ENCODE data around the gene CCNG2. TPM values are rescaled to one million over a fixed set of nuclear protein-coding genes. Genes with fewer than 3 reads are reported as not detected.
A peak's percentile ranks its signal among the peaks of the same experiment; 100 is the strongest.

Gene CCNG2
- total RNA-seq, 1 experiment from 2014 or later = 10.6 TPM

DNA sequence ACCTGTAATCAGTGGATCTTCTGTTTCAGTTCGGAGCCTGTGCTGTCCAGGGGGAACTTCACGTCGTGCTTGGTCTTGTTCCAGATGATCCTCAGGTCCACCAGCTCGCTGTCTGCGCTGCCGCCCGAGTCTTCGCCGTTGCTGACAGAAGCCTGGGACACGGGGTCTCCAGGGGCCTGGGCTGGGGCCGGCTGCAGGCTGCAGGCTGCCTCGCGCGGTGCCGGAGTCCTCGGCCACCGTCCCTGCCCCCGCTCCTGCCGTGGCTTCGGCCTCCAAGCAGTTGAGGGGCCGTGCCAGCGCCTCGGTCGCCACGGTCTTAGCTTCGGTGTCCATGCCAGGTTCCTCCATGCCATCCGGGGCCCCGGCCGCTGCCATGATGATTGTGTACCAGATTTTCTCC lies 43.9 kb upstream of the CCNG2 start:
- no peak overlapping the region for H3T11ph ChIP-seq (ENCODE audit: low read length)
- no CpG with 5 or more reads among the region's 29 CpGs for WGBS (ENCODE audit: extremely low coverage, insufficient read length, low lambda C conversion rate)
- no peaks in the 10 kb centered on the region for H3K27me3 Mint-ChIP-seq (ENCODE audit: low read depth)
- no peak overlapping the region for H3K4me2 ChIP-seq (ENCODE audit: insufficient read depth, insufficient read length, low read length)
- H2BK120ac ChIP-seq (ENCODE audit: low read depth, low read length, poor library complexity, severe bottlenecking) = no peak overlapping the region
- no peak overlapping the region for H3K9ac ChIP-seq (ENCODE audit: extremely low read depth, insufficient read length, low read length)
- H2BK15ac ChIP-seq (ENCODE audit: low read depth, low read length) = no peak overlapping the region
- no peak overlapping the region for H3K27ac ChIP-seq (ENCODE audit: insufficient read length, low read depth, low read length)
- no peaks in the 10 kb centered on the region for H3K27me3 ChIP-seq (ENCODE audit: insufficient read depth, low read length)
- H4K8ac ChIP-seq (replicated peaks; ENCODE audit: insufficient read length, low read depth, low read length) = no peak overlapping the region
- no peak overlapping the region for H3K27ac Mint-ChIP-seq
- no peaks in the 10 kb centered on the region for H3K23me2 ChIP-seq (ENCODE audit: insufficient read length, low read depth, low read length, poor library complexity, severe bottlenecking)
- H3K4me1 Mint-ChIP-seq = no peaks in the 10 kb centered on the region
- H2AFZ ChIP-seq (ENCODE audit: low read length) = no peak overlapping the region
- H3K79me2 ChIP-seq (ENCODE audit: insufficient read depth, low read length) = no peaks in the 10 kb centered on the region
- no peaks in the 10 kb centered on the region for H3K79me1 ChIP-seq (ENCODE audit: insufficient read depth, low read depth, low read length, poor library complexity, severe bottlenecking)
- DNase-seq = peak; percentile 33
- no peak overlapping the region for H2AK5ac ChIP-seq (ENCODE audit: insufficient read length, low read length)
- H3K9me3 ChIP-seq (ENCODE audit: control insufficient read depth, low read depth, low read length) = no peaks in the 10 kb centered on the region
- TF ChIP-seq, protein P1, sequence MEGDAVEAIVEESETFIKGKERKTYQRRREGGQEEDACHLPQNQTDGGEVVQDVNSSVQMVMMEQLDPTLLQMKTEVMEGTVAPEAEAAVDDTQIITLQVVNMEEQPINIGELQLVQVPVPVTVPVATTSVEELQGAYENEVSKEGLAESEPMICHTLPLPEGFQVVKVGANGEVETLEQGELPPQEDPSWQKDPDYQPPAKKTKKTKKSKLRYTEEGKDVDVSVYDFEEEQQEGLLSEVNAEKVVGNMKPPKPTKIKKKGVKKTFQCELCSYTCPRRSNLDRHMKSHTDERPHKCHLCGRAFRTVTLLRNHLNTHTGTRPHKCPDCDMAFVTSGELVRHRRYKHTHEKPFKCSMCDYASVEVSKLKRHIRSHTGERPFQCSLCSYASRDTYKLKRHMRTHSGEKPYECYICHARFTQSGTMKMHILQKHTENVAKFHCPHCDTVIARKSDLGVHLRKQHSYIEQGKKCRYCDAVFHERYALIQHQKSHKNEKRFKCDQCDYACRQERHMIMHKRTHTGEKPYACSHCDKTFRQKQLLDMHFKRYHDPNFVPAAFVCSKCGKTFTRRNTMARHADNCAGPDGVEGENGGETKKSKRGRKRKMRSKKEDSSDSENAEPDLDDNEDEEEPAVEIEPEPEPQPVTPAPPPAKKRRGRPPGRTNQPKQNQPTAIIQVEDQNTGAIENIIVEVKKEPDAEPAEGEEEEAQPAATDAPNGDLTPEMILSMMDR (conservative IDR thresholded peaks at IDR 0.05) = no peak
- no peak overlapping the region for H3K18ac ChIP-seq (ENCODE audit: insufficient read length, low read depth, low read length)
- no peak overlapping the region for H3K4ac ChIP-seq (ENCODE audit: low read depth, low read length)
- no peaks in the 10 kb centered on the region; a peak in 1 of 5 replicates for H3K9me3 Mint-ChIP-seq
- no peak overlapping the region for H4K91ac ChIP-seq (ENCODE audit: insufficient read length, low read depth, low read length)
- no peak overlapping the region for H2BK5ac ChIP-seq (ENCODE audit: insufficient read length, low read length)
- H3K14ac ChIP-seq (ENCODE audit: insufficient read depth, low read length) = no peak overlapping the region
- no peak overlapping the region for H3K56ac ChIP-seq (ENCODE audit: insufficient read length, low read depth, low read length)
- H3K23ac ChIP-seq (ENCODE audit: insufficient read length, low read depth, low read length) = no peak overlapping the region
- no peaks in the 10 kb centered on the region for H3K4me1 ChIP-seq (ENCODE audit: insufficient read depth, low read length)
- H3K36me3 Mint-ChIP-seq (ENCODE audit: insufficient read depth in 1 of 3, low read depth in 3 of 3) = no peaks in the 10 kb centered on the region
- no peak overlapping the region for H3K4me3 Mint-ChIP-seq
- H4K20me1 ChIP-seq (ENCODE audit: control insufficient read depth, insufficient read depth, insufficient read length) = no peaks in the 10 kb centered on the region
- H4K5ac ChIP-seq (ENCODE audit: insufficient read length, low read depth, low read length) = no peak overlapping the region
- no peak overlapping the region for H2BK12ac ChIP-seq (ENCODE audit: insufficient read length, low read depth, low read length)
- no peak overlapping the region for H2BK20ac ChIP-seq (ENCODE audit: low read depth, low read length, poor library complexity, severe bottlenecking)

Data from H9 (cell line).